CD4-positive, alpha-beta T cell treated with Interleukin-12 subunit alpha and Interleukin-12 subunit beta, for 1 hour (primary cell): ENCODE data around the gene ATXN10.
"Not testable (repeated sequence)": the region's sequence is repeated elsewhere in the genome, so short reads cannot be mapped to it uniquely, and the experiment has no call there.

Experiments used
- DNase-seq: peaks from one replicate; pipeline ENCODE4 v3.0.0-alpha.2; 2020

ATXN10 gene

DNA sequence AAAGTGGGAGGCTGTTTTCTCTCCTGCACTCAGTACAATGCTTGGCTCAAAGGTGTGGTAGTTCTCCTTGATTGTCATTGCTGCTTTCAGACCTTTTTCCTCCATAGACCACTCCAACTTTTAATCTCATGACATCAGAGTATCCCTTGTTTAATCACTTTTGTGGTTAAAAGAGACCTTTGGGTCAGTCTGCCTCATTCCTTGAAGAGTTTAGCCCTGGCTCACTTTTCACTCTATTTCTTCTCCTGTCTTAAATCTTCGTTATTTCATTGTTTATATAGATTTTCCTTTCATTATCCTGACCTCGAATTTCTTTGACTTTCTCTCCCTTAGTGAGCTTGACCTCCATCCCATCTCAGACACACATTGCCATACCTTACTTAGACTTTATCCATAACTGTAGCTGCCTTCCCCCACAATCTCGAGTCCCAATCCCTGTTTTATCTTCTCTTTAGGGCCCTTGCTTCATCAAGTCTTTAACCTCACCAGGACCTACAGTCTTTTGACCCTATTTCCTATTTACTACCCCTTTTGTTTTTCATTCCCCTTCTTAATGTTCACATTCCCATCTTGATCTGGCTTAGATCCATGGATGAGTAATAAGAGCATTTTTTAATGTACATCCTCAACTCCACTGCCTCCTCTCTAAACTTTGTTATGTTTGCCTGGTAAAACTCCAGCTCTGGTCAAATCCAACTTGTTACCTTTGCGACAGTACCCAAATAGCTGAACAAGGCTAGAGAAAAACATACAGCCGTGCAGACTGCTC lies 9.5 kb downstream of the ATXN10 start:
- DNase-seq = no peak

- no peak for DNase-seq
Observed at GRCh38 chr22:45682064-45682463, 10.4 kb downstream of the ATXN10 start.

DNA sequence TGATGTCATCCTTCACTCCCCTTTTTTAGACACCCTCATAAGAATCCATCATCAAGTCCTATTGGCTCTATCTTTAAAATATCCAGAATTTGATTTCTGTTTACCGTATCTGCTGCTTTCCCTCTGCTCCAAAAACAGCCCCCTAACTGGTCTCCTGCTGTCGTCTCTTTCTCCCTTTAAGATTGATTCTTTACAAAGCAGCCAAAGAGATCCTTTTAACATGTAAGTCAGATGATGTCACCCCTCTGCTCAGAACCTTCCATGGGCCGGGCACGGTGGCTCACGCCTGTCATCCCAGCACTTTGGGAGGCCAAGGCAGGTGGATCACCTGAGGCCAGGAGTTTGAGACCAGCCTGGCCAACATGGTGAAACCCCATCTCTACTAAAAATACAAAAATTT lies 11.1 kb downstream of the ATXN10 start:
- not testable (repeated sequence) for DNase-seq

DNA sequence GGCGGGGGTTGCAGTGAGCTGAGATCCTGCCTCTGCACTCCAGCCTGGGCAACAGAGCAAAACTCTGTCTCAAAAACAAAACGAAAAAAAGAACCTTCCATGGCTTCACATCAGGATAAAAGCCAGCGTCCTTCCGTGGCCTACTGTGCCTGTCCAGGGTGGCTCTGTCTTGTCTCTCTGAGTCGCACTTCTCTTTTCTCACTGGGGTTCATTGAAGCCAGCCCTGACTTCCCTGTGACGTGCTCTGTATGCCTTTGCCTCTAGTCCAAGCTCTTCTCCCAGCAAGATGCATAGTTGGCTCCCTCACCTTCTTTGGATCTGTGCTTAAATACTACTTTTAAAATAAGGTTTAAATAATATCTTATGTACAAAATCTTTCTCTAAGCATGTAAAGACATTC lies 11.6 kb downstream of the ATXN10 start:
- DNase-seq = no peak

DNA sequence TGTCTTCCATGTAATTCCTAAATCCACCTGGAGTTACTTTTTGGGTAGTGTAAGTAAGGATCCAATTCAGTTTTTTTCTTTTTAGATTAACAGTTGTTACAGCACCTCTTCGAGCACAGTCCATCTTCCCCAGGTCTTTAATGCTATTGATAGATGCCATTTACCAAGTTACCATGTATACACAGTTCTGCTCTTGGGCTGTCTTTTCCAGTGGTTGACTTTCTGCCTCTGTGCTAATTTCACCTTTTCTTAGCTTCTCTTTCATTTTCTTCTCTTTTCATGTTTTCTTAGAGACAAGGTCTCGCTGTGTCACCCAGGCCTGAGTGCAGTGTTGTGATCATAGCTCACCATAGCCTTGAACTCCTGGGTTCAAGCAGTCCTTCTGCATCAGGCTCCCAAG lies 12.0 kb downstream of the ATXN10 start:
- DNase-seq = no peak

DNA sequence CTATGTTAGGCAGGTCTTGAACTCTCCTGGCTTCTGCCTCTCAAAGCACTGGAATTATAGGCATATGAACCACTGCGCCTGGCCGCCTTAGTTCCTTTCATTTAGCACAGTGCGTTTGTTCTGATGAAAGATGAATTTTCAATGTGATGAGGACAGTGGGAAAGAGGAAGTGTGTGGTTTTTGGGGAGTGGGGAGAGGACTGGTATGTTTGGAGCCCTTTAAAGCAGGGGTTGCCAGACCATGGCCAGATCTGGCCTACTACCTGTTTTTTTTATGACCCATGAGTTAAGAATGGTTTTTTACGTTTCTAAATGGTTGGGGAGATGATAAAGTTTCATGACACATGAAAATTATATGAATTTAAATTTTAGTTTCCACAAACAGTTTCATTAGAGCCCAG lies 12.5 kb downstream of the ATXN10 start:
- DNase-seq = no peak

- no peak for DNase-seq
Observed at GRCh38 chr22:45684752-45685574, 13.3 kb downstream of the ATXN10 start.

GRCh38 chr22:45686004-45686403 lies 14.4 kb downstream of the ATXN10 start:
- no peak for DNase-seq

GRCh38 chr22:45686836-45687235 lies 15.2 kb downstream of the ATXN10 start:
- DNase-seq = no peak

- DNase-seq = no peak
Observed at GRCh38 chr22:45688600-45689080, 17.0 kb downstream of the ATXN10 start.

GRCh38 chr22:45689211-45689610 lies 17.6 kb downstream of the ATXN10 start:
- no peak for DNase-seq

DNA sequence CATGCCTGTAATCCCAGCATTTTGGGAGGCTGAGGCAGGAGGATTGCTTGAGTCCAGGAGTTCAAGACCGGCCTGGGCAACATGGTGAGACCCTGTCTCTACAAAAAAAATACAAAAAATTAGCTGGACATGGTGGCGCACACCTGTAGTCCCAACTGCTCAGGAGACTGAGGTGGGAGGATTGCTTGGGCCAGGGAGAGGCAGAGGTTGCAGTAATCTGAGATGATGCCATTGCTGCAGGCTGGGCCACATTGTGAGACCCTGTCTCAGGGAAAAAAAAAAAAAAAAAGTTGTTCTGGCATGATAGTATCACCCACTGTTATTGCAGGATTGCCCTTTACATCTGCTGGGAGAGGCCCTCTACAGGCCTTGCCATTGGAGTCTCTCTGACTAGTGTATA lies 18.4 kb downstream of the ATXN10 start:
- DNase-seq = no peak

DNA sequence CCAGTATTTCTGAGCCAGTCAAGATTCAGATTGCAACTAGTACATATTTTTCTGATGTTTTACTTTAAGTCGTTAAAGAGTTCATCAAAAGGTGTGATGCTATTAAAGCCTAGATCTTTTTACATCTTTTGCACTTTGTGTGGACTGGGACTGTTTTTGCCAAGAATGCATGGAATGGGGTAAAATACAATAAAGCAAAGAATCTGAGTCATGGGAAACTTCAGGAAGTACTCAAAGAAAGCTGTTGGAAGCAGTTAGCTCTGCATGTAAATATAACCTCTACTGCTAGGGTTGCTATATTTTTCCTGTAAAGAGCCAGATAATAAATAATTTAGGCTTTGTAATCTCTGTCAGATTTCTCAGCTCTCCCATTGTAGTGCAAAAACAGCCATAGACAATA lies 20.9 kb downstream of the ATXN10 start:
- DNase-seq = no peak

DNA sequence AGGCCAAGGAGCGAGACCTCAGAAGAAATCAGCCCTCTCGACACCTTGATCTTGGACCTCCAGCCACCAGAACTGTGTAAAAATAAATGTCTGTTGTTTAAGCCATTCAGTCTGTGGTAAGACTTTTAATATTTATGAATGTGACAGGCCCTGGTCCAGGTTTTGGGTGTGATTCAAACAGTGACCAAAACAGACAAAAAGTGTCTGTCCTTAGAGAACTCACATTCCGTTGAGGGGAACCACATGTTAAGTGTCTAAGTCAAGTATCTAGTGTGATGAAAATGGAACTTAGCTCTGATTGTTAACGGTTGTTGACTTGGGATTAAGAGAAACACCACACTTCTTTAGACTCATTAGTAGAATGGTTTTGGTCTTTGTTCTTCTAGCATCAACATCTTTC lies 22.2 kb downstream of the ATXN10 start:
- DNase-seq = no peak

DNA sequence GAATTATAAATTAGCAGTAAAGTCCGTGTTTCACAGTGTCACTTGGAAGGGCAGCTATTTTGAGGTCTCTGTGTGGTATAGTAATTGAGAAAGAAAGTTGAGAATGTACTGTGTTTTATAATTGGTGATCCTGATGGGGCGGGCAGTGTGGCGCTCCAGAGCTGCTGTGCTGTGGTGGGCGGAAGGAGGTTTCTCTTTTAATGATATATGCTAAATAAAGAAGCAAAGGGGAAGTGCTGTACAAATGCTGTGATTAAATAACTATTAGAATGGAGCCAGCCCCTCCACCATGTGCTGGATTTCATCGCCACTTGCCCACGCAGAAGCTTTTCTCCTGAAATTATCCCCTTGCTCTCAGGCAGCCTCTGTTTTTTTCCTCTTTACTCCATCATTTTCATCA lies 24.6 kb downstream of the ATXN10 start:
- DNase-seq = no peak

- no peak for DNase-seq
Observed at GRCh38 chr22:45698094-45698493, 26.5 kb downstream of the ATXN10 start.

DNA sequence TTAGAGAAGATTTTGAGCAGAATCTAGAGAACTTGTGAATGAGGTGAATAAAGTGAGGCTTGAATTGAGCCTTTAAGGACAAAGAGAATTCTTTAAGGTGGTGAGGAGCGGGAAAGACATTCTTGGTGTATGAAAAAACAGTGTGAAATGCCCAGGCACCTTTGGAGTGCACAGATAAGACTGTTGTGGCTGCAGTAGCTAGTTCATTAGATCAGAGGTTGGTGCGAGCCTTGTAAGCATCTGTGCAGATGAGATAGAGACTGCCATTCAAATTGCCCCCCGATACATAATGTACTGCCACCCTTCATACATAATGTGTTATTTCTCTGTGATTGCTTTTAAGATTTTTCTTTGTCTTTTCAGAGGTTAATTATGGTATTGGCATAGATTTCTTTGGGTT lies 31.3 kb downstream of the ATXN10 start:
- no peak for DNase-seq

DNA sequence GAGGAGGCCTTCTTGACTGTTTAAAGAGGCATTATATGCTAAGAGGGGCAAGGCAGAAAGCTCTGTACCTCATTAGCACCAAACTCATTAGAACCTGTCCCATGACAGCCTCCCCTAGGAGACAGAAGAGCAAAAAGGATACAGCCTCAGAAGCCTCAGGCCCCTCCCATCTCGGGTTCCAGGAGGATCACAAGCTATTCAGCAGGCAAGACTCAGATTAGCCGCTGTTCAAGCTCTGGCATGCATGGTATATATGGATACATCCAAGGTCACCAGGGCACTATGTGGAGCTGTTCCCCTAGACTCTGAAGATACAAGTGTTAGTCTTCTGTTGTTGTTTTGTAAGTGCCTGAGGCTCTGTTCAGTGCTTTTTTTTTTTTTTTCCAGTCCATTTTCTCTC lies 32.1 kb downstream of the ATXN10 start:
- no peak for DNase-seq

DNA sequence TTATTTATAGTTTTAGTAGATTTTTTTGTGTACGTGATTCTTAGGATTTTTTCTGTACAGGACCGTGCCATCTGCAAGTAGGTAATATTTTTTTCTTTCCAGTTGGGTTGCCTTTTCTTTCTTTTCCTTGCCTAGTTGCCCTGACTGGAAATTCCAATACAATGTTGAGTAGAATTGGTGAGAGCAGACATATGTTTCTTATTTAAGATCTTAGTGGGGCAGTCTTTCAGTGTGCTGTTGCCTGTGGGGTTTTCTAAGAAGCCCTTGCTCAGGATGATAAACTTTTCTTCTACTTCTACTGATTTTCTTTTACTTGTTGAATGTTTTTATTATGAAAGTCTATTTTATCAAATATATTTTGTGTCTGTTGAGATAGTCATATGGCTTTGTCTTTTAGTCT lies 33.0 kb downstream of the ATXN10 start:
- no peak for DNase-seq

- DNase-seq = no peak
Observed at GRCh38 chr22:45707605-45708004, 36.0 kb downstream of the ATXN10 start.

- no peak for DNase-seq
Observed at GRCh38 chr22:45708145-45708544, 36.5 kb downstream of the ATXN10 start.

DNA sequence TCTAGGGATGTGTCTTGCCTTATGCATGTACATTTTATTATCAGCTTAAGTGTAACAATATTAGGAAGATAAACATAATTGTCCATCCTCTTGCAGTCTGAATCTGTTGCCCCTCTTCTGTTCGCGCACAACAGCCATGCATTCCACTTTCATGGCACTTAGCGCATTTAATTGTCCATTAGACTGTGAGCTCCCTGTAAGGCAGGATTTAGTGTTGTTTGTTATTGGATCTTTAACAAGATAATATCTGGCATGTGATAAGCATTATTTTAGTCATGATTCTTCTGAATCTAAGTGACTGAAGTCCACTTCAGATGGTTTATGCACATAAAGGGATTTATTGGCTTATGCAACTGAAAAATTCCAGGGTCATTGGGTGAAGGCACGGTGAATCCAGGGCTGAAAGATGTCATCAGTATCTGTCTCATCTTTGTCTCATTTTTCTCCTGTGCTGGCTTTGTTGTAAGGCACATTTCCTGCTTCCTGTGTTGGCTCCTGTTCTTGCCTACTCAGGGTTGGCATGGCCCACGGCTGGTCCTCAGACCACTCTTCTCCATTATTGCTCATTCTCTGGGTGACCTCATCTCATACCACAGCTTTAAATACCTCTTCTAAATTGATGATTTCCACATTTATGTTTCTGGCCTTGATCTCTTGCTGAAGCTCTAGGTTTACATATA lies 37.6 kb downstream of the ATXN10 start:
- DNase-seq = no peak

DNA sequence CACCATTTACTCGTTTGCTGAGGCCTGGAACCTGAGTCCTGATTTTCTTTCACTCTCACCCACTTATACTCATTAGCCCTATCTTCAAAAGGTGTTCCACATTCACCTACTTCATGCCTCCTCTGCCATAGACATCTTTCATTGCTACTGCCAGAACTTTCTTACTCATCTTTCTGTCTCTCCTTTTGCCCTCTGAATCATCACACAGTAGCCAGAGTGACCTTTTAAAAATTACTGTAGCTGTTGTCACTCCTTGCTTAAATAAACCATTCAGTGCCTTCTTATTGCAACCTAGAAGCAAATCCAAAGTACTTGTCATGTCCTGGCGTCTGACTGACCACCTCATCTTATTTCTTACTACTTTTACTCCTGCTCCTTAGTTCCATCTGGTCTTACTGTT lies 38.2 kb downstream of the ATXN10 start:
- DNase-seq = no peak

DNA sequence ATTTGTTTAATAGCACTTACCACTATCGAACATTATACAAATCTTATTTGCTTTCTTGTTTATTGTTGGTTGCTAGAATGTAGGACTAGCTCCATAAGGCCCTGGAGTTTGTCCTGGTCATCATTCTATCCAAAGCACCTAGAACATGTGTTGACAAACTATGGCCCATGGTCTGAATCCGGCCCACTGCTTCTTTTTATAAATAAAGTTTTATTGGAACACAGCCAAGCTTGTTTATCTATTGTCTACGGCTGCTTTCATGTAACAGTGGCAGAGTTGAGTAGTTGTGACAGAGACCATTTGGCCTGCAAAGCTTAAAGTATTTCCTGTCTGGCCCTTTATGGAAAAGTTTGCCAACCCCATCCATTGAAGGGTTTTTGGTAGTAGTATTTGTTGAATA lies 38.8 kb downstream of the ATXN10 start:
- DNase-seq = no peak
